MM.1S (cell line): ENCODE data around the gene HPGDS.

Source experiments
- DNase-seq: peaks from one replicate; pipeline ENCODE4 v3.0.0-alpha.2; 2015
- H2AFZ ChIP-seq: fragments of 300-600 bp; sonication (generic); 2 replicates; pipeline ENCODE4 v1.6.0; 2016; ENCODE audit warnings: antibody characterized with exemption, low read length
- H3F3A ChIP-seq: fragments of 300-600 bp; sonication (generic); 2 replicates; pipeline ENCODE4 v1.6.1; 2016; ENCODE audit warnings: mild to moderate bottlenecking, antibody characterized with exemption, low read length, moderate library complexity, mixed read lengths; ENCODE audit not compliant: insufficient read depth
- H3K27ac ChIP-seq: fragments of 300-600 bp; sonication (generic); 2 replicates; pipeline ENCODE4 v1.5.1; 2016; ENCODE audit warnings: mild to moderate bottlenecking, low read length
- H3K27me3 ChIP-seq: fragments of 300-600 bp; sonication (generic); replicated peaks from 2 replicates; pipeline ENCODE4 v1.6.0; 2016; ENCODE audit warnings: low read length; ENCODE audit not compliant: insufficient read depth
- H3K36me3 ChIP-seq: fragments of 300-600 bp; sonication (generic); replicated peaks from 2 replicates; pipeline ENCODE4 v1.6.1; 2016; ENCODE audit warnings: mild to moderate bottlenecking, low read length, mixed read lengths; ENCODE audit not compliant: insufficient read depth
- H3K4me1 ChIP-seq: fragments of 300-600 bp; sonication (generic); 2 replicates; pipeline ENCODE4 v1.6.1; 2016; ENCODE audit warnings: low read length, mixed read lengths
- H3K4me2 ChIP-seq: fragments of 300-600 bp; sonication (generic); 2 replicates; pipeline ENCODE4 v1.6.0; 2016; ENCODE audit warnings: low read depth, low read length
- H3K4me3 ChIP-seq: fragments of 300-600 bp; sonication (generic); 2 replicates; pipeline ENCODE4 v1.5.1; 2016; ENCODE audit warnings: low read length, mixed read lengths
- H3K79me2 ChIP-seq: fragments of 300-600 bp; sonication (generic); 2 replicates; pipeline ENCODE4 v1.6.1; 2016; ENCODE audit warnings: mixed run types, low read length, mixed read lengths
- H3K9ac ChIP-seq: fragments of 300-600 bp; sonication (generic); 2 replicates; pipeline ENCODE4 v1.6.1; 2016; ENCODE audit warnings: low read length, mixed read lengths
- H3K9me2 ChIP-seq: fragments of 300-600 bp; sonication (generic); replicated peaks from 2 replicates; pipeline ENCODE4 v1.6.1; 2016; ENCODE audit warnings: mild to moderate bottlenecking, low read length, mixed read lengths; ENCODE audit not compliant: insufficient read depth
- H3K9me3 ChIP-seq: fragments of 300-600 bp; sonication (generic); replicated peaks from 2 replicates; pipeline ENCODE4 v1.6.1; 2016; ENCODE audit warnings: mild to moderate bottlenecking, low read length, mixed read lengths; ENCODE audit not compliant: insufficient read depth
- H4K20me1 ChIP-seq: fragments of 300-600 bp; sonication (generic); 2 replicates; pipeline ENCODE4 v1.6.1; 2016; ENCODE audit warnings: mild to moderate bottlenecking, low read length, moderate library complexity, mixed read lengths; ENCODE audit not compliant: insufficient read depth
- CTCF ChIP-seq: fragments of 300-600 bp; sonication (generic); IDR thresholded peaks from 2 replicates; pipeline ENCODE4 v1.5.1; 2016; ENCODE audit warnings: antibody characterized with exemption, low read length, mixed read lengths
- EZH2 ChIP-seq: fragments of 300-600 bp; sonication (generic); optimal IDR thresholded peaks from 2 replicates; pipeline ENCODE3; 2017; ENCODE audit warnings: low read depth, mild to moderate bottlenecking, antibody characterized with exemption, low read length, mixed read lengths
- EZH2phosphoT487 ChIP-seq: fragments of 300-600 bp; sonication (generic); IDR thresholded peaks from 2 replicates; pipeline ENCODE4 v1.6.1; 2018; ENCODE audit warnings: antibody characterized with exemption, low read length

HPGDS gene

DNA sequence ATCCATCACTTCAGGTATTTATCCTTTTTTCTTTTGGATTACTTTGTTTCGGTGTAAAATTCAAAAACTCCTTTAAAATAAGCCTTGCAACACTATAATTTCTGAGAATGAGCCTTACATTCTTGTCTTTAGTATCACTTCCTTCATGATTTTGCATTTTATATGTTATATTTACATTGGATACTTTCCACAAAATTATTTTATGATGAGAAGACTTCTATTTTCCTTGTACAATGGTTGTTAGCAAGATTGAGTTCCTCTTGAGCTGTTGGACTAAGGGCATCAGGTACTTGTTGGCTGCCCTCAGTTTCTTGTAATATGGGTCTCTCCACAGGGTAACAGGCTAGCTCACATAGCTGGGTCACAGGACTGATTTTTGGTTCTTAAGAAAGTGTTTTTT, 22.7 kb upstream of the HPGDS start:
- Histone ChIP-seq H3K9me3 (no peaks in the 10 kb centered on the region), H3K4me3 (no peak overlapping the region), H3K4me1 (no peaks in the 10 kb centered on the region), H3K4me2 (no peak overlapping the region), H3K27me3 (no peaks in the 10 kb centered on the region), H3K9ac (no peak overlapping the region), H2AFZ (no peak overlapping the region), H3K79me2 (no peaks in the 10 kb centered on the region), H3K36me3 (no peaks in the 10 kb centered on the region), H3K9me2 (no peaks in the 10 kb centered on the region), H3F3A (no peaks in the 10 kb centered on the region), H4K20me1 (no peaks in the 10 kb centered on the region), H3K27ac (no peak overlapping the region)
- TF ChIP-seq CTCF (no peak), EZH2 (no peak), EZH2phosphoT487 (no peak)
- DNase-seq, result no peak

GRCh38 chr4:94364527-94364926, 21.9 kb upstream of the HPGDS start:
- H3K27me3 ChIP-seq, result no peaks in the 10 kb centered on the region
- H3K4me1 ChIP-seq, result no peaks in the 10 kb centered on the region
- no peak overlapping the region for H3K9ac ChIP-seq
- H3K4me3 ChIP-seq, result no peak overlapping the region
- no peaks in the 10 kb centered on the region for H4K20me1 ChIP-seq
- H3F3A ChIP-seq, result no peaks in the 10 kb centered on the region
- no peak overlapping the region for H3K27ac ChIP-seq
- H3K9me3 ChIP-seq, result no peaks in the 10 kb centered on the region
- TF ChIP-seq EZH2phosphoT487 (no peak), CTCF (no peak), EZH2 (no peak)
- H3K4me2 ChIP-seq, result no peak overlapping the region
- no peaks in the 10 kb centered on the region for H3K9me2 ChIP-seq
- no peaks in the 10 kb centered on the region for H3K36me3 ChIP-seq
- no peak overlapping the region for H2AFZ ChIP-seq
- H3K79me2 ChIP-seq, result no peaks in the 10 kb centered on the region
- no peak for DNase-seq

- Histone ChIP-seq H3K9me2 (no peaks in the 10 kb centered on the region), H3K4me2 (no peak overlapping the region), H3K9ac (no peak overlapping the region), H3K9me3 (no peaks in the 10 kb centered on the region), H3K27me3 (no peaks in the 10 kb centered on the region), H3K27ac (no peak overlapping the region), H3K4me1 (no peaks in the 10 kb centered on the region), H4K20me1 (no peaks in the 10 kb centered on the region), H2AFZ (no peak overlapping the region), H3K79me2 (no peaks in the 10 kb centered on the region), H3K36me3 (no peaks in the 10 kb centered on the region), H3F3A (no peaks in the 10 kb centered on the region), H3K4me3 (no peak overlapping the region)
- DNase-seq, result no peak
- no peak for TF ChIP-seq EZH2
- no peak for TF ChIP-seq CTCF
- no peak for TF ChIP-seq EZH2phosphoT487
Measured at GRCh38 chr4:94363136-94363655, 20.6 kb upstream of the HPGDS start.
